Activated B cell treated with CpG ODN at 0.5 μM for 24 hours (primary cell): Measurements from ENCODE around the gene MFSD6L. TPM values are rescaled to one million over a fixed set of nuclear protein-coding genes. Genes with fewer than 3 reads are reported as not detected.

ENCODE experiments used
- ATAC-seq: fragments of 200-7000 bp; cut with Tn5 transposase; one replicate; pipeline ENCODE4 v1.10.0; 2021; ENCODE audit warnings: low read depth, mild to moderate bottlenecking, moderate library complexity
- CTCF ChIA-PET: fragments of 350-600 bp; sonication (Branson Sonifier 250); formaldehyde crosslinking; loops from one replicate; lab custom pipeline; 2021; ENCODE audit warnings: antibody characterized with exemption; lab: Charles Lee
- POLR2A ChIA-PET: fragments of 350-600 bp; sonication (Branson Sonifier 250); formaldehyde crosslinking; loops from one replicate; lab custom pipeline; 2021; ENCODE audit warnings: antibody characterized with exemption; lab: Charles Lee
- DNase-seq: peaks from one replicate; pipeline ENCODE4 v3.0.0; 2022
- H3K27ac Mint-ChIP-seq: one replicate; pipeline ENCODE4 v1.8.0; 2020; ENCODE audit warnings: mixed read lengths
- H3K27me3 Mint-ChIP-seq: one replicate; pipeline ENCODE4 v1.8.0; 2021; ENCODE audit warnings: mixed read lengths
- H3K36me3 Mint-ChIP-seq: one replicate; pipeline ENCODE4 v1.8.0; 2021; ENCODE audit warnings: low read depth, mixed read lengths
- H3K4me1 Mint-ChIP-seq: one replicate; pipeline ENCODE4 v1.8.0; 2021; ENCODE audit warnings: mixed read lengths
- H3K4me3 Mint-ChIP-seq: one replicate; pipeline ENCODE4 v1.8.0; 2020; ENCODE audit warnings: mild to moderate bottlenecking, mixed read lengths
- H3K9me3 Mint-ChIP-seq: one replicate; pipeline ENCODE4 v1.8.0; 2020; ENCODE audit warnings: mixed read lengths
- intact Hi-C: fragments of 100-400 bp; cut with micrococcal nuclease; formaldehyde crosslinking; loops from one replicate; pipeline ENCODE4 v1.15.1; 2024
- total RNA-seq: library from RNA; stranded (reverse); gene quantifications from 2 replicates; pipeline ENCODE4 v1.2.3, GENCODE V29; 2022
- TF ChIP-seq, protein P1 (sequence below): fragments of 200-600 bp; IDR thresholded peaks from one replicate; pipeline ENCODE4 v1.8.0; 2022; ENCODE audit warnings: antibody characterized with exemption, mild to moderate bottlenecking

The MFSD6L gene
- total RNA-seq, 1 donor from 2014 or later, result 0.20 TPM

DNA sequence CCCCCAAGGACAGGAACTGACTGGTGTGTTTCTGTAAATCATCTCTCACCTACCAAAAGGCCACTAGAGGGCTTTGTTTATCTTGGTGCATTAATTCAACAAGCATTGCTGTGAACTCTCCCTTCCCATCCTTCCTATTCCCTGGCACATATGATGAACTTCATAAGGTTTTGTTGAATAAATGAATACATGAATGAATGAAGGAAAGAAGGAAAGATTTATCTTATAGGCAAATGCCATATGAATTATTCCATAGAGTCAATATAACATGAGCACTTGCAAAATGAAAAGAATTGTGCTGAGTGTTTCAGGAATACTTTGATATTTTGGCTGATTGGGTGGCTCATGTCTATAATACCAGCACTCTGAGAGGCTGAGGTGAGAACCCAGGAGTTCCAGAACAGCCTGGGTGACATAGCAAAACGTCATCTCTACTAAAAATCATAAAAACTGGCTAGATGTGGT lies 45.2 kb downstream of the MFSD6L start:
- CTCF ChIA-PET, result interaction anchor here (1.2 to 1.3 kb wide), 3 partner anchors 8 to 244 kb away, joined by 4 to 7 read pairs (median 6); no protein-coding TSS in a partner anchor
- POLR2A ChIA-PET, result no interaction called here
- no peak overlapping the region for H3K4me3 Mint-ChIP-seq
- H3K4me1 Mint-ChIP-seq, result no peaks in the 10 kb centered on the region
- H3K9me3 Mint-ChIP-seq, result no peaks in the 10 kb centered on the region
- DNase-seq, result no peak
- ATAC-seq, result no peak
- peaks cover 30% of the 10 kb centered on the region for H3K27me3 Mint-ChIP-seq
- H3K27ac Mint-ChIP-seq, result no peak overlapping the region
- intact Hi-C loops, result loop anchor here (1.0 kb wide), 2 partner anchors 141 to 244 kb away; no protein-coding TSS in a partner anchor
- no peaks in the 10 kb centered on the region for H3K36me3 Mint-ChIP-seq
- TF ChIP-seq, protein P1, sequence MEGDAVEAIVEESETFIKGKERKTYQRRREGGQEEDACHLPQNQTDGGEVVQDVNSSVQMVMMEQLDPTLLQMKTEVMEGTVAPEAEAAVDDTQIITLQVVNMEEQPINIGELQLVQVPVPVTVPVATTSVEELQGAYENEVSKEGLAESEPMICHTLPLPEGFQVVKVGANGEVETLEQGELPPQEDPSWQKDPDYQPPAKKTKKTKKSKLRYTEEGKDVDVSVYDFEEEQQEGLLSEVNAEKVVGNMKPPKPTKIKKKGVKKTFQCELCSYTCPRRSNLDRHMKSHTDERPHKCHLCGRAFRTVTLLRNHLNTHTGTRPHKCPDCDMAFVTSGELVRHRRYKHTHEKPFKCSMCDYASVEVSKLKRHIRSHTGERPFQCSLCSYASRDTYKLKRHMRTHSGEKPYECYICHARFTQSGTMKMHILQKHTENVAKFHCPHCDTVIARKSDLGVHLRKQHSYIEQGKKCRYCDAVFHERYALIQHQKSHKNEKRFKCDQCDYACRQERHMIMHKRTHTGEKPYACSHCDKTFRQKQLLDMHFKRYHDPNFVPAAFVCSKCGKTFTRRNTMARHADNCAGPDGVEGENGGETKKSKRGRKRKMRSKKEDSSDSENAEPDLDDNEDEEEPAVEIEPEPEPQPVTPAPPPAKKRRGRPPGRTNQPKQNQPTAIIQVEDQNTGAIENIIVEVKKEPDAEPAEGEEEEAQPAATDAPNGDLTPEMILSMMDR, result no peak

DNA sequence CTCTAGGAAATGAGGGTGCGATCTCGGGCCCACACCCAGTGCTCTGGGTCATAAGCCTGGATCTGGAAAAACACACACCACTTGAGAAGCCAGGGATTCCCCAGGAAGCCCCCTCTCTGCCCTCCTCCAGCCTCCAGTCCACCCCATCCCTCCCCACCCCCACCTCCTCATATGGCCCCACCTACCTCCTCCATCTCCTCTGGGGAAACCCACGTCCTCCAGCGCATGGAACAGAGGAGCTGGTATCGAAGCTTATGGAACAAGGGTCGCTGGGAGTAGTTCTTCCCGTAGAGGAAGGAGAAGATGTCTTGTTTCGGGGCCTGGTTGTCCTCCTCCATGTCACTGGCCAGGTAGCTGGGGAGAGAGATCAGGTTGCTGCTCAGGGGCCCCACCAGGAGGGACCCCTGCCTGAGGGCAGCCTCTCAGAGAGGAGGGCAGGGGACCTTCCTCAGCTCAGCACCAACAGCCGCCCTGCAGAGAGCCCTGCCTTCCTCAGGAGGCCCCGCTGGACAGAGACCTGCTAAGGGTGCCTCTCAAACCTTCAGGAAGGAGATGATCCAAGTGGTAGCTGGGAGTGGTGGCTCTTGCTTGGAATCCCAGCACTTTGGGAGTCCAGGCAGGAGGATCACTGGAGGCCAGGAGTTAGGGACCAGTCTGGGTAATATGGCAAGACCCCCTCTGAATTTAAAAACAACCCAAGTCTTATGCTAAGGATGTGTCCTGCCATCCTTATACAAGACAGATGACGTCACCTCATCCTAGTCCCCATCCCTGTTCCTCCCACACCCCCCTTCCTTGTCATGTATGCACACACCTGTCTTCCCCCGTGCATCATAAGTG lies 45.8 kb downstream of the MFSD6L start:
- H3K27ac Mint-ChIP-seq, result no peak overlapping the region
- no peaks in the 10 kb centered on the region for H3K4me1 Mint-ChIP-seq
- ATAC-seq (no peak), DNase-seq (no peak)
- peaks cover 30% of the 10 kb centered on the region for H3K27me3 Mint-ChIP-seq
- TF ChIP-seq, protein P1, result no peak
- intact Hi-C loops, result no loop called here
- no peaks in the 10 kb centered on the region for H3K36me3 Mint-ChIP-seq
- ChIA-PET POLR2A (no interaction called here), CTCF (interaction anchor here (1.3 to 2.2 kb wide), 3 partner anchors 142 to 245 kb away, joined by 5 to 8 read pairs (median 7); no protein-coding TSS in a partner anchor)
- H3K9me3 Mint-ChIP-seq, result no peaks in the 10 kb centered on the region
- no peak overlapping the region for H3K4me3 Mint-ChIP-seq

DNA sequence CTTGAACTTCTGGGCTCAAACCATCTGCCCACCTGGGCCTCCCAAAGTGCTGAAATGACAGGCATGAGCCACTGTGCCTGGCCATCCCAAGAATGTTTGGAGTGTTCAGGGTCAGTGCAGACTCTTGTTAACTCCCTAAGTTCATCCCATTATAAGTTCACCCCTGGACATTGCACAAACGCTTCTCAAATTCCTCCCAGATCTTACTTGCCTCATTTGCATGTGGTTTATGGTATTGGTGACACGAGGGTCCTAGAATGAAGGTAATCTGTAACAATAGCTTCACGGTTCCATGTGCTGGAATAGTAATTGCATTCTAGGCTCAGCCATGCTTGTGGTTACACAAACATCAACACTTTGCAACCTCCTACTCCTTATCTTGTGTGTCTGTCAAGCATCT lies 49.5 kb downstream of the MFSD6L start:
- no peak for DNase-seq
- Mint-ChIP-seq H3K36me3 (no peaks in the 10 kb centered on the region), H3K27ac (no peak overlapping the region), H3K9me3 (no peaks in the 10 kb centered on the region), H3K4me3 (no peak overlapping the region), H3K4me1 (peaks cover 6% of the 10 kb centered on the region), H3K27me3 (peaks cover 5% of the 10 kb centered on the region)
- ATAC-seq, result no peak
- ChIA-PET CTCF (no interaction called here), POLR2A (no interaction called here)
- TF ChIP-seq, protein P1, result no peak
- intact Hi-C loops, result loop anchor here (10.0 kb wide), 1 partner anchor 495 kb away; no protein-coding TSS in a partner anchor

DNA sequence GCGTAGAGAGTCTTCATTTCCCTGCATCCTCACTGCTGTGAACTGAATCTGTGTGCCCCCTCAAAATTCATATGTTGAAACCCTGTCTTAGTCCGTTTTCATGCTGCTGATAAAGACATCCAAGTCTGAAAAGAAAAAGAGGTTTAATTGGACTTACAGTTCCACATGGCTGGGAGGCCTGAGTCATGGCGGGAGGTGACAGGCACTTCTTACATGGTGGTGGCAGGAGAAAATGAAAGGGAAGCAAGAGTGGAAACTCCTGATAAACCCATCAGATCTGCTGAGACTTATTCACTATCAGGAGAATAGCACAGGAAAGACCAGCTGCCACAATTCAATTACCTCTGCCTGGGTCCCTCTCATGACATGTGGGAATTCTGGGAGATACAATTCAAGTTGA lies 51.4 kb downstream of the MFSD6L start:
- Mint-ChIP-seq H3K27ac (no peak overlapping the region), H3K9me3 (no peaks in the 10 kb centered on the region), H3K4me1 (peaks cover 6% of the 10 kb centered on the region), H3K27me3 (no peaks in the 10 kb centered on the region), H3K36me3 (no peaks in the 10 kb centered on the region), H3K4me3 (no peak overlapping the region)
- POLR2A ChIA-PET, result no interaction called here
- intact Hi-C loops, result loop anchor here (2.0 to 10.0 kb wide), 5 partner anchors 117 to 687 kb away; partner anchors contain the start of gene MYH10
- TF ChIP-seq, protein P1, result no peak
- no peak for DNase-seq
- CTCF ChIA-PET, result interaction anchor here (1.3 to 5.0 kb wide), 3 partner anchors 147 to 364 kb away, joined by 4 to 56 read pairs (median 28); partner anchors contain the start of gene RPL26
- ATAC-seq, result no peak

Other genes starting within 250 kb of the MFSD6L start
- 2.0 and 3.4 TPM in 2 replicates for gene MYH10, start 168.6 kb downstream of the MFSD6L start, total RNA-seq
- gene CCDC42, start 54.5 kb downstream of the MFSD6L start, total RNA-seq, result not detected in 2 replicates
- gene SPDYE4, start 40.8 kb downstream of the MFSD6L start, total RNA-seq, result not detected in 2 replicates
- 0.91 TPM in 2 replicates for gene PIK3R6, start 68.3 kb upstream of the MFSD6L start, total RNA-seq
- 31.0 and 34.2 TPM in 2 replicates for gene PIK3R5, start 166.3 kb upstream of the MFSD6L start, total RNA-seq
- gene NTN1, start 222.1 kb upstream of the MFSD6L start, total RNA-seq, result 1.0 and 1.1 TPM in 2 replicates